ENCODE measurements around the gene SHBG. TPM values are rescaled to one million over a fixed set of nuclear protein-coding genes. Genes with fewer than 3 reads are reported as not detected.

SHBG gene
- total RNA-seq, 6 donors from 2014 or later: 0.34 to 0.88 (median 0.46) TPM; not detected in 3

GRCh38 chr17:7651665-7652387, 21.9 kb downstream of the SHBG start:
- Histone ChIP-seq H3K36me3 (no peaks in the 10 kb centered on the region), H3K27me3 (peaks cover 0 to 26% (median 6%) of the 10 kb centered on the region in 4 donors), H3K27ac (peak overlapping the region in 3 of 4 donors; percentile 26 to 55 (median 34)), H3K4me1 (peaks cover 16 to 22% (median 21%) of the 10 kb centered on the region in 4 donors), H3K9me3 (no peaks in the 10 kb centered on the region), H3K4me3 (peak overlapping the region in 3 of 4 donors; percentile 37 to 56 (median 56))
- ATAC-seq (ENCODE audit: low FRiP score in 2 of 2) (peak in 1 of 2 donors; percentile 26), DNase-seq (peak in 1 of 2 donors; percentile 78)
- WGBS, 2 donors: 5 to 11% methylated on average over 4 to 38 of the region's 54 CpGs
- TF ChIP-seq EP300 (IDR thresholded peaks at IDR 0.05) (no peak), POLR2AphosphoS5 (IDR thresholded peaks at IDR 0.05) (no peak), POLR2A (IDR thresholded peaks at IDR 0.05) (no peak), CTCF (IDR thresholded peaks at IDR 0.05) (no peak)

GRCh38 chr17:7652388-7653356, 22.7 kb downstream of the SHBG start:
- DNase-seq: no peak
- H3K27ac ChIP-seq: peak overlapping the region in 1 of 4 donors; percentile 26
- H3K4me1 ChIP-seq: peaks cover 16 to 22% (median 21%) of the 10 kb centered on the region in 4 donors
- TF ChIP-seq POLR2A (IDR thresholded peaks at IDR 0.05) (no peak), POLR2AphosphoS5 (IDR thresholded peaks at IDR 0.05) (no peak)
- H3K4me3 ChIP-seq: no peak overlapping the region
- H3K36me3 ChIP-seq: no peaks in the 10 kb centered on the region
- WGBS, 2 donors: 72 to 79% methylated on average over 7 to 12 of the region's 12 CpGs
- no peak for ATAC-seq (ENCODE audit: low FRiP score in 2 of 2)
- no peaks in the 10 kb centered on the region for H3K9me3 ChIP-seq
- peaks cover 0 to 26% (median 6%) of the 10 kb centered on the region in 4 donors for H3K27me3 ChIP-seq

- Histone ChIP-seq H3K4me1 (peaks cover 16 to 21% (median 20%) of the 10 kb centered on the region in 4 donors), H3K27me3 (peaks cover 0 to 25% (median 6%) of the 10 kb centered on the region in 4 donors), H3K27ac (no peak overlapping the region), H3K9me3 (no peaks in the 10 kb centered on the region), H3K4me3 (no peak overlapping the region), H3K36me3 (no peaks in the 10 kb centered on the region)
- 75 to 80% methylated on average over 16 of the region's 16 CpGs for WGBS, 2 donors
- DNase-seq (no peak), ATAC-seq (ENCODE audit: low FRiP score in 2 of 2) (no peak)
- TF ChIP-seq POLR2A (IDR thresholded peaks at IDR 0.05) (no peak), EP300 (IDR thresholded peaks at IDR 0.05) (no peak), CTCF (IDR thresholded peaks at IDR 0.05) (no peak), POLR2AphosphoS5 (IDR thresholded peaks at IDR 0.05) (no peak)
Measured at GRCh38 chr17:7654832-7655540, 25.1 kb downstream of the SHBG start.

- Histone ChIP-seq H3K27me3 (peaks cover 0 to 20% (median 6%) of the 10 kb centered on the region in 4 donors), H3K4me1 (peaks cover 13 to 16% (median 15%) of the 10 kb centered on the region in 4 donors), H3K27ac (no peak overlapping the region), H3K36me3 (no peaks in the 10 kb centered on the region), H3K4me3 (no peak overlapping the region), H3K9me3 (no peaks in the 10 kb centered on the region)
- TF ChIP-seq POLR2A (IDR thresholded peaks at IDR 0.05) (no peak), CTCF (IDR thresholded peaks at IDR 0.05) (no peak), POLR2AphosphoS5 (IDR thresholded peaks at IDR 0.05) (no peak), EP300 (IDR thresholded peaks at IDR 0.05) (no peak)
- no peak for ATAC-seq (ENCODE audit: low FRiP score in 2 of 2)
- no peak for DNase-seq
- 92 to 95% methylated on average over 17 of the region's 17 CpGs for WGBS, 2 donors
Measured at GRCh38 chr17:7655541-7655840, 25.6 kb downstream of the SHBG start.

Measured in upper lobe of left lung (tissue), 6 donors.